Cardiac fibroblast (primary cell): Measurements from ENCODE around the gene SCYGR7.

Source experiments
- DNase-seq, 2 donors: peaks; one replicate each; pipeline versions ENCODE4 v3.0.0 to v3.0.0-alpha.2; 2010; ENCODE audit warnings: low read depth in 2 of 2
- H3K4me3 ChIP-seq, 2 donors: replicated peaks in 1 of 2; 1 replicate in 1 of 2; 2 replicates in 1 of 2; pipeline ENCODE4 v1.5.1; 2011; ENCODE audit warnings: low read depth in 2 of 2, low read length in 2 of 2, mild to moderate bottlenecking in 2 of 2, moderate library complexity in 1 of 2
- TF ChIP-seq, protein P1 (sequence below): IDR thresholded peaks from one replicate; pipeline ENCODE4 v1.5.1; 2011; ENCODE audit warnings: low read depth, mild to moderate bottlenecking, low read length, inconsistent platforms

The SCYGR7 gene

DNA sequence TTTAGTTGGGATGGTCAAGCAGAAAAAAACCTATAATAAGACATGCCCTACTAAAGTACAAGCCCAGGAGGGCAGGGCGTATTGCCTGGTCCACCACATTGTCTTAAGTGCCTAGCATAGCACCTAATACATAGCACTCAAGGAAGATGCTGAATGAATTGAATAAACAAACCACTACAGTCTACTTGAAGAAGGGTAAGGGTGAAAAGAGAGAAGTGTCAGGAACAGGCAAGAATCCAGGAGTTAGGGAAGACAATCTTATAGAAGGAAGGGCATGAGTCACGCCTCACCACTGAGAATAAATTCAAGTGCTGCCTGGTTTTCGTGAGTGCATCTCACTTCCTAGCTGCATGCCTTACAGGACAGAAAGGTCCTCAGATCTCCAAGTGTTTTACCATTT lies 24.2 kb upstream of the SCYGR7 start:
- H3K4me3 ChIP-seq: no peak overlapping the region
- DNase-seq: peak; percentile 31 to 57
- TF ChIP-seq, protein P1, sequence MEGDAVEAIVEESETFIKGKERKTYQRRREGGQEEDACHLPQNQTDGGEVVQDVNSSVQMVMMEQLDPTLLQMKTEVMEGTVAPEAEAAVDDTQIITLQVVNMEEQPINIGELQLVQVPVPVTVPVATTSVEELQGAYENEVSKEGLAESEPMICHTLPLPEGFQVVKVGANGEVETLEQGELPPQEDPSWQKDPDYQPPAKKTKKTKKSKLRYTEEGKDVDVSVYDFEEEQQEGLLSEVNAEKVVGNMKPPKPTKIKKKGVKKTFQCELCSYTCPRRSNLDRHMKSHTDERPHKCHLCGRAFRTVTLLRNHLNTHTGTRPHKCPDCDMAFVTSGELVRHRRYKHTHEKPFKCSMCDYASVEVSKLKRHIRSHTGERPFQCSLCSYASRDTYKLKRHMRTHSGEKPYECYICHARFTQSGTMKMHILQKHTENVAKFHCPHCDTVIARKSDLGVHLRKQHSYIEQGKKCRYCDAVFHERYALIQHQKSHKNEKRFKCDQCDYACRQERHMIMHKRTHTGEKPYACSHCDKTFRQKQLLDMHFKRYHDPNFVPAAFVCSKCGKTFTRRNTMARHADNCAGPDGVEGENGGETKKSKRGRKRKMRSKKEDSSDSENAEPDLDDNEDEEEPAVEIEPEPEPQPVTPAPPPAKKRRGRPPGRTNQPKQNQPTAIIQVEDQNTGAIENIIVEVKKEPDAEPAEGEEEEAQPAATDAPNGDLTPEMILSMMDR: no peak

DNA sequence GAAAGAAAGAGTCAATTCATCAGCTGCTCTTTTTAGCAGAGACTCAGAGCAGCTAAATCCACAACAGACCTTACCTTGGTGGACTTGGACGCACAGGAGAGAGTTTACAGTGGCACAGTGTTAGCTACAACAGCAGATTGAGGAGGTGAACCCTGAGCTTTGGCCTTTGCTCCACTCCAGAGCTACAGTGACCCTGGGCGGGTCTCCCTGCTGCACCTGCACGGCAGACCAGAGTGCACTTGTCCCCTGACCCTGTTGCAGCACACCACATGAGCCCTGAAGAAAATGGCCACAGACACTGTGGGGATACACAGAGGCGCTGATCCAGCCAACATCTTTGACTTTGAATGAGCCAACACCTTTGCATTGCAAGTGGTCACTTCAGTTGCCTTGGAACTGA lies 21.3 kb upstream of the SCYGR7 start:
- TF ChIP-seq, protein P1: no peak
- H3K4me3 ChIP-seq: no peak overlapping the region
- no peak for DNase-seq

DNA sequence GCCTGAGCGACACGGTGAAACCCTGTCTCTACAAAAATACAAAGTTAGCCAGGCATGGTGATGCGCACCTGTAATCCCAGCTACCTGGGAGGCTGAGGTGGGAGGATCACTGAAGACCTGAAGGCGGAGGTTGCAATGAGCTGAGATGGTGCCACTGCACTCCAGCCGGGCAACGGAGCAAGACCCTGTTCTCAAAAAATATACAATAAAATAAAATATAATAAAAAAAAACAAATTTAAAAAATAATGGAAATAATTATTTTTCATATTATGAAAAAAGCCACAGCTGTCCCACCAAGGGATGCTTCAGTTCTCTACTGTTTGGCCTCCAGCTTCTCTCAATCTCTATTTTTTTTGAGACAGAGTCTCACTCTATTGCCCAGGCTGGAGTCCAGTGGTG lies 20.7 kb upstream of the SCYGR7 start:
- TF ChIP-seq, protein P1: no peak
- no peak for DNase-seq
- no peak overlapping the region for H3K4me3 ChIP-seq

DNA sequence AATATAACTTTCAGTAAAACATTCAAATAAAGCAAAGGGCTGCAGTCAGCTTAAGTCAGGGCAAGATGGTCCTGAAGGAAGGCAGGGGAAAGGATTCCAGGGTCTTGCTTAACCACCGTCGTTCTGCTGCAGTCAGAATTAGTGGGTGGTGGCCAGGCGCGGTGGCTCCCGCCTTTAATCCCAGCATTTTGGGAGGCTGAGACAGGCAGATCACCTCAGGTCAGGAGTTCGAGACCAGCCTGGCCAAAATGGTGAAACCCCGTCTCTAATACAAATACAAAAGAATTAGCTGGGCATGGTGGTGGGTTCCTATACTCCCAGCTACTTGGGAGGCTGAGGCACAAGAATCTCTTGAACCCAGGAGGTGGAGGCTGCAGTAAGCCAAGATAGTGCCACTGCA lies 17.1 kb upstream of the SCYGR7 start:
- TF ChIP-seq, protein P1: no peak
- DNase-seq: no peak
- no peak overlapping the region for H3K4me3 ChIP-seq

DNA sequence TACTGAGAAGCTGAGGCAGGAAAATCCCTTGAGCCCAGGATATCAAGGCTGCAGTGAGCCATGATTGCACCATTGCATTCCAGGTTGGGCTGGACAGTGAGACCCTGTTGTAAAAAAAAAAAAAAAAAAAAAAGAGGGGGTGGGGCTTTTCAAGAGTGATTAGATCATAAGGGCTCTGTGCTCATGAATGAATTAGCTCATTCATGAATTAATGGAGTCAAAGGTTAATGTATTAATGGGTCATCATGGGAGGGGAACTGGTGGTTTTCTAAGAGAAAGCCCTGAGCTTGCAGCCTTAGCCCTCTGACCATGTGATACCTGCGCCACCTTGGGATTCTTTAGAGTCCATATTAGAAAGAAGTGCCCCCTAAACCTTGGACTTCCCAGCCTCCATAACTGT lies 14.8 kb upstream of the SCYGR7 start:
- H3K4me3 ChIP-seq: no peak overlapping the region
- TF ChIP-seq, protein P1: no peak
- no peak for DNase-seq

DNA sequence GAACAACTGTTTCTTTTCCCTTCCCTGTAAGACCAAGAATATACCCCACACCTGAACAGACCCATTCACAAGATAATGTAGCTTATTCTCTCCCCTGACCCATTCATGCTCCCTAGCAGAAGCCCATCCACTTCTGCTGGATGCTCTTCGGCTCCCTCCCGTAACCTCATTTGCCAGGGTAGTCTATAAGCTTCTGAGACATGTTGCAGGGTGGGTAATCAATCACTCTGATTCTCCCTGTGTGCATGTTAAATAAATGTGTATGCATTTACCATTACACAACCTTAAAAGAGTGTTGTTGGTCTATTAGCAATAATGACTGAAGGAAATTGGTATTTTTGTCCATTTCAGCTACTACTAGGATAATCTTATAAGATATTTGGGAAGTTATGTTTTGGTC lies 11.6 kb upstream of the SCYGR7 start:
- TF ChIP-seq, protein P1: no peak
- H3K4me3 ChIP-seq: no peak overlapping the region
- no peak for DNase-seq

DNA sequence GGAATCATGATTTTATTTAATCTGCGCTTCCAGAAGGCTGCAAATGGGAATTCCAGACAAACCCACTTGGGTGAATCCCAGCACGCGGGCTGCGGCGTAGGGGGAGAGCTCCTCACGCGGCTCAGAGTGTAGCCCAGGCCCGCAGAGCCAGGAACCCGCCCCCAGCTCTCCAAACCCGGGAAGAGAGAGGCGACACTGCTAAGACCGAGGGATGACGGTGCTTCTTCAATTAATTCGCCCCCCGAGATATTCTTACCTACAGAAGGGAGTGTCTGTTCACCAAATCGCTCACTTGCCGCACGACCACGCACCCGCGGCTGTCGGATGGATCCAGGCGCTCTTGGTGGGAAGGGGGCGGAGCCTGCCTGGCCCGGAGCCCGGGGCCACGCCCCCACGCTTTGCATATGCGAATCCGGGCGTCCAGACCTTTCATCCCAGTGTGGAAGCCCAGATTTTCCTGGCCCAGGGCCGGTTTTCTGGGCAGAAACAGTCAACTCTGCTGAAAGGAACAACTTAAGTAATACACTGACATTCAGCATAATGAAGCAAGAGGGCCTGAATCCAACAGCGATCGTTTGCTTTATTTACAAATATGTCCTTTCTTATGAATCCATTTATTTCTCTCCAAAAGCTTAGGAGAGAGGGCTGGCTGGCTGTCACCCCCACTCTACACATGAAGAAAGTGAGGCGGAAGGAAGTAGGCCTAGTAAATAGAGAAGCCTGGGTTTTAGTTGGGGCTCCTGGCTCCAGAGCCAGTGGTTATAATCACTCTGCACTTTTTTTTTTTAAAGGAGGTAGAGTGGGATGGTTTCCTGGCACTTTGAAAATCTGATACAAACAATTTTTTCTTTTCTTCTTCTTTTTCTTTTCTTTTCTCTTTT lies 10.2 kb upstream of the SCYGR7 start, which contains the start of gene SLC19A3:
SLC19A3 (minus strand) TSS at position 342 of the 881 bp plus-strand sequence. CDS start 15,710 bp downstream, outside the sequence.
- TF ChIP-seq, protein P1: no peak
- peak; percentile 83 to 97 for DNase-seq
- H3K4me3 ChIP-seq: peak within 1 kb of the TSS; percentile 53 to 56
